Measurements from ENCODE around the gene SPATA13. TPM values are rescaled to one million over a fixed set of nuclear protein-coding genes. Genes with fewer than 3 reads are reported as not detected.
A peak's percentile ranks its signal among the peaks of the same experiment; 100 is the strongest.

SPATA13 gene
- total and polyA plus RNA-seq, 4 donors = 29.7 to 41.3 (median 31.8) TPM

GRCh38 chr13:24282256-24282655, 121.7 kb downstream of the SPATA13 start:
- 46% methylated on average over 3 of the region's 4 CpGs for WGBS (ENCODE audit: insufficient coverage)
- no peak for DNase-seq (ENCODE audit: low read depth in 4 of 6, low spot score in 6 of 6)
- H3K27me3 ChIP-seq (ENCODE audit: control insufficient read depth, insufficient read depth, low read length) = no peaks in the 10 kb centered on the region

DNA sequence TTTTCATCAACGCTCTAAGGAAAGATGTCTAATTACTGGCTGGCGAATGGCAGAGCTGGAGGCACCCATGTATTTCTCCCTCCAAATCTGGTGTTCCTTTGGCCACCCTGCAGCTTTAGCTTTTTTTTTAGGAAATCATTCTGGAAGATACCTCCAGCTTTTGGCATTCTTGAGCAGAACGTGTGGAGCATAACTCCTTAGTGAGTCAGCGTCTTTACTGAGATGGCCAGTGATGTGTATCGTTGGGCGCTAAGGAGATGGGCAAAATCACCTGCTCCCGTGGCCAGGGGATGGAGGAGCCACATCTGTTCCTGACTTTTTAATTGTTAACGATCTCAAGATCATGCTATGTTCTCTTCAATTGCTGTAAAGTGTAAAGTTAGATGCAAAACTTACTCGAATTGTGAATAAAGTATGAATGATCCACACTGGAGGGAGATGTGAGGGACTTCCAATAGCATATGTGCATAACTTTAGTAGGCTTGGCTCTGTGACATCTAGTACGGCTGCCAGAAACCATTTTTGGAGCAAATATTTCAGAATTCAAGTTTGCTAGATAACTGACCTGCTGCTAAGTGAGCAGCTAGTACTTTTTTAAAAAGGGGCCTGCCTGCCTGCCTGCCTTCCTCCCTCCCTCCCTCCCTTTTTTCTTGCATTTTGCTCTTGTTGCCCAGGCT, 124.5 kb downstream of the SPATA13 start:
- no peak overlapping the region for H3K27ac ChIP-seq (ENCODE audit: low read depth, low read length)
- peaks cover 43% of the 10 kb centered on the region for H3K36me3 ChIP-seq (ENCODE audit: control insufficient read depth, insufficient read depth, low read length)
- H3K9me3 ChIP-seq (ENCODE audit: control insufficient read depth, insufficient read depth, low read length) = no peaks in the 10 kb centered on the region
- H3K4me1 ChIP-seq (ENCODE audit: control insufficient read depth, insufficient read depth, low read length) = peaks cover 15% of the 10 kb centered on the region
- H3K4me3 ChIP-seq (ENCODE audit: low read depth, low read length) = no peak overlapping the region
- H3K27me3 ChIP-seq (ENCODE audit: control insufficient read depth, insufficient read depth, low read length) = no peaks in the 10 kb centered on the region
- WGBS (ENCODE audit: insufficient coverage) = 90% methylated on average over 7 of the region's 10 CpGs
- DNase-seq (ENCODE audit: low read depth in 4 of 6, low spot score in 6 of 6) = peak in 1 of 6 donors; percentile 36

More at GRCh38 chr13:24282256-24282655, 121.7 kb downstream of the SPATA13 start:
- Histone ChIP-seq H3K36me3 (ENCODE audit: control insufficient read depth, insufficient read depth, low read length) (peaks cover 43% of the 10 kb centered on the region), H3K4me1 (ENCODE audit: control insufficient read depth, insufficient read depth, low read length) (peaks cover 24% of the 10 kb centered on the region), H3K27ac (ENCODE audit: low read depth, low read length) (no peak overlapping the region), H3K9me3 (ENCODE audit: control insufficient read depth, insufficient read depth, low read length) (no peaks in the 10 kb centered on the region), H3K4me3 (ENCODE audit: low read depth, low read length) (no peak overlapping the region)

DNA sequence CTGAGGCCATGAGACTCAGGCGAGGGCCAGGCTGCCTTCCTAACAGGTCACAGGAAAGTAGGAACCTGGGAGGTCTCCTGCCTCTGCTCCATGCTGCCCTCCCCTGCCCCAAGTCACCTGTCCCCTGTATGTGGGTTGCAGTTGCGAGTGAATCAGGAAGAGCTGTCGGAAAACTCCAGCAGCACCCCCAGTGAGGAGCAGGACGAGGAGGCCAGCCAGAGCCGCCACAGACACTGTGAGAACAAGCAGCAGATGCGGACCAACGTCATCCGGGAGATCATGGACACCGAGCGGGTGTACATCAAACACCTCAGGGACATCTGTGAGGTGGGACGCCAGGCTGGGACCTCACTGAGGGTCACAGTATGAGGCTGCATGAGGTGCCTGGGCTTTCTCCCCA, 126.1 kb downstream of the SPATA13 start:
- H3K27ac ChIP-seq (ENCODE audit: low read depth, low read length) = no peak overlapping the region
- no peak overlapping the region for H3K4me3 ChIP-seq (ENCODE audit: low read depth, low read length)
- DNase-seq (ENCODE audit: low read depth in 4 of 6, low spot score in 6 of 6) = no peak
- H3K9me3 ChIP-seq (ENCODE audit: control insufficient read depth, insufficient read depth, low read length) = no peaks in the 10 kb centered on the region
- no peaks in the 10 kb centered on the region for H3K27me3 ChIP-seq (ENCODE audit: control insufficient read depth, insufficient read depth, low read length)
- H3K36me3 ChIP-seq (ENCODE audit: control insufficient read depth, insufficient read depth, low read length) = peaks cover 47% of the 10 kb centered on the region
- 94% methylated on average over 11 of the region's 11 CpGs for WGBS (ENCODE audit: insufficient coverage)
- H3K4me1 ChIP-seq (ENCODE audit: control insufficient read depth, insufficient read depth, low read length) = peaks cover 8% of the 10 kb centered on the region

DNA sequence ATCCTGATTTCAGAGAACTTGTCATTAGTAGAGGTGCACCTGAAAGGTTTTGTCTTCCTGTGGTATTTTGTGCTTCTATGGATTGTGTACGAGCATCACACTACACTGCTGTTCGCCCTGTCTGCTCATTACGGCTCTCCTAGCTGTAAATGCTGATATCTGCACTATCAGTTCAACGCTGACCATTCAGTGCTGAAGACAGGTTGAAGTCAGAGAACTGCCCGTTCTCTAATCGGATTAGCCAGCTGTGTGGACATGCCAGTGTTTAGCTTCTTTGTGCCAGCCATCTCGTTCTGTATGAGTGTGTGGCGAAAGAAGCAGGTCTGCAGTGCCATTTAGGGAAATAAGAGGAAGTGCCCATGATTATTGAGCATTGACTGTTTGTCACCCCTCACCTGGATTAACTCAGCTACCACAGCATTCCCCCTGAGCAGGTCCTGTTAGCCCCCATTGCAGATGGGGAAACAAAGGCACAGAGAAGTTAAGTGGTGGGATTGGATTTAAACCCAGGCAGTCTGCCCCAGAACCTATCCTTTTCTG, 127.3 kb downstream of the SPATA13 start:
- DNase-seq (ENCODE audit: low read depth in 4 of 6, low spot score in 6 of 6) = no peak
- H3K27me3 ChIP-seq (ENCODE audit: control insufficient read depth, insufficient read depth, low read length) = no peaks in the 10 kb centered on the region
- no peak overlapping the region for H3K27ac ChIP-seq (ENCODE audit: low read depth, low read length)
- H3K36me3 ChIP-seq (ENCODE audit: control insufficient read depth, insufficient read depth, low read length) = peaks cover 51% of the 10 kb centered on the region
- H3K9me3 ChIP-seq (ENCODE audit: control insufficient read depth, insufficient read depth, low read length) = no peaks in the 10 kb centered on the region
- 83% methylated on average over 8 of the region's 8 CpGs for WGBS (ENCODE audit: insufficient coverage)
- H3K4me1 ChIP-seq (ENCODE audit: control insufficient read depth, insufficient read depth, low read length) = no peaks in the 10 kb centered on the region
- no peak overlapping the region for H3K4me3 ChIP-seq (ENCODE audit: low read depth, low read length)

DNA sequence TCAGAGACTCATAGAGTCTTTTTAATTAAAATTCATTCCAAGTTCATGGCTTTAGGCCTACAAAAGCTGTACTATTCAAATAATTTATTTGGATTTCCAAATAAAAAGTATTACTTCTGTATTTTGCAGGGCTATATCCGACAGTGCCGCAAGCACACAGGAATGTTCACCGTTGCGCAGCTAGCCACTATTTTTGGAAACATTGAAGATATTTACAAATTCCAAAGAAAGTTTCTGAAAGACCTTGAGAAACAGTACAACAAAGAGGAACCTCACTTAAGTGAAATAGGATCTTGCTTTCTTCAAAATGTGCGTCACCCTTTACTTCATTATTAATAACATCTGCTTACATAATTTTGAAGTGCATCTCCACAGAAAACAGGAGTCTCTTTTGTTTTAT, 128.3 kb downstream of the SPATA13 start:
- H3K9me3 ChIP-seq (ENCODE audit: control insufficient read depth, insufficient read depth, low read length) = no peaks in the 10 kb centered on the region
- H3K27ac ChIP-seq (ENCODE audit: low read depth, low read length) = no peak overlapping the region
- H3K36me3 ChIP-seq (ENCODE audit: control insufficient read depth, insufficient read depth, low read length) = peaks cover 51% of the 10 kb centered on the region
- peaks cover 7% of the 10 kb centered on the region for H3K4me1 ChIP-seq (ENCODE audit: control insufficient read depth, insufficient read depth, low read length)
- no peak for DNase-seq (ENCODE audit: low read depth in 4 of 6, low spot score in 6 of 6)
- 87% methylated on average over 4 of the region's 5 CpGs for WGBS (ENCODE audit: insufficient coverage)
- H3K27me3 ChIP-seq (ENCODE audit: control insufficient read depth, insufficient read depth, low read length) = no peaks in the 10 kb centered on the region
- no peak overlapping the region for H3K4me3 ChIP-seq (ENCODE audit: low read depth, low read length)

GRCh38 chr13:24290280-24290932, 129.9 kb downstream of the SPATA13 start:
- no peak for DNase-seq (ENCODE audit: low read depth in 4 of 6, low spot score in 6 of 6)
- Histone ChIP-seq H3K4me3 (ENCODE audit: low read depth, low read length) (no peak overlapping the region), H3K9me3 (ENCODE audit: control insufficient read depth, insufficient read depth, low read length) (no peaks in the 10 kb centered on the region), H3K27me3 (ENCODE audit: control insufficient read depth, insufficient read depth, low read length) (no peaks in the 10 kb centered on the region), H3K4me1 (ENCODE audit: control insufficient read depth, insufficient read depth, low read length) (peaks cover 13% of the 10 kb centered on the region), H3K36me3 (ENCODE audit: control insufficient read depth, insufficient read depth, low read length) (peaks cover 47% of the 10 kb centered on the region), H3K27ac (ENCODE audit: low read depth, low read length) (no peak overlapping the region)
- WGBS (ENCODE audit: insufficient coverage) = 95% methylated on average over 18 of the region's 20 CpGs

GRCh38 chr13:24292481-24292880, 132.0 kb downstream of the SPATA13 start:
- H3K4me1 ChIP-seq (ENCODE audit: control insufficient read depth, insufficient read depth, low read length) = peaks cover 13% of the 10 kb centered on the region
- H3K27me3 ChIP-seq (ENCODE audit: control insufficient read depth, insufficient read depth, low read length) = no peaks in the 10 kb centered on the region
- DNase-seq (ENCODE audit: low read depth in 4 of 6, low spot score in 6 of 6) = no peak
- no peak overlapping the region for H3K27ac ChIP-seq (ENCODE audit: low read depth, low read length)
- WGBS (ENCODE audit: insufficient coverage) = 49% methylated on average over 4 of the region's 6 CpGs
- H3K9me3 ChIP-seq (ENCODE audit: control insufficient read depth, insufficient read depth, low read length) = no peaks in the 10 kb centered on the region
- peaks cover 42% of the 10 kb centered on the region for H3K36me3 ChIP-seq (ENCODE audit: control insufficient read depth, insufficient read depth, low read length)
- H3K4me3 ChIP-seq (ENCODE audit: low read depth, low read length) = no peak overlapping the region

DNA sequence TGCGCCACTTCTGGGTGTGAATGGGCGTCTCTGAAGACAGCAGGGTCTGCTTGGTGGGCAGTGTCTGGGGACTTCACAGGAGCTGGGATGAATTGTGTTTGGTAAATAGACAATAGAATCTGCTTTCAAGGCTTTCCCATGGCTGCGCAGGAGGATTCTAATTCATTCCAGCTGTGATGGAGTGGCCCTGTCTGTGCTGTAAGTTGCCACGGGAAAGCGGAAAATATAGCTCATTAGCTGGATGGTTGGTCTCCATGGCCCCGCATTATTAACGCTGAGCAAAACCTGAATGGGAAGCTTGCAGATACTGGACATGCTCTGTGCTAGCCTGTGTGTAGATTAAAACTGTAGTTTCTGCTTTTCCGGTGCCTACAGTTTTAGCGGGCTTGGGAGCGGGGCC, 133.2 kb downstream of the SPATA13 start:
- 40% methylated on average over 10 of the region's 10 CpGs for WGBS (ENCODE audit: insufficient coverage)
- Histone ChIP-seq H3K36me3 (ENCODE audit: control insufficient read depth, insufficient read depth, low read length) (peaks cover 52% of the 10 kb centered on the region), H3K27ac (ENCODE audit: low read depth, low read length) (peak overlapping the region; percentile 27), H3K4me1 (ENCODE audit: control insufficient read depth, insufficient read depth, low read length) (peaks cover 13% of the 10 kb centered on the region), H3K4me3 (ENCODE audit: low read depth, low read length) (no peak overlapping the region), H3K9me3 (ENCODE audit: control insufficient read depth, insufficient read depth, low read length) (no peaks in the 10 kb centered on the region), H3K27me3 (ENCODE audit: control insufficient read depth, insufficient read depth, low read length) (no peaks in the 10 kb centered on the region)
- DNase-seq (ENCODE audit: low read depth in 4 of 6, low spot score in 6 of 6) = peak in 2 of 6 donors; percentile 22 to 85

DNA sequence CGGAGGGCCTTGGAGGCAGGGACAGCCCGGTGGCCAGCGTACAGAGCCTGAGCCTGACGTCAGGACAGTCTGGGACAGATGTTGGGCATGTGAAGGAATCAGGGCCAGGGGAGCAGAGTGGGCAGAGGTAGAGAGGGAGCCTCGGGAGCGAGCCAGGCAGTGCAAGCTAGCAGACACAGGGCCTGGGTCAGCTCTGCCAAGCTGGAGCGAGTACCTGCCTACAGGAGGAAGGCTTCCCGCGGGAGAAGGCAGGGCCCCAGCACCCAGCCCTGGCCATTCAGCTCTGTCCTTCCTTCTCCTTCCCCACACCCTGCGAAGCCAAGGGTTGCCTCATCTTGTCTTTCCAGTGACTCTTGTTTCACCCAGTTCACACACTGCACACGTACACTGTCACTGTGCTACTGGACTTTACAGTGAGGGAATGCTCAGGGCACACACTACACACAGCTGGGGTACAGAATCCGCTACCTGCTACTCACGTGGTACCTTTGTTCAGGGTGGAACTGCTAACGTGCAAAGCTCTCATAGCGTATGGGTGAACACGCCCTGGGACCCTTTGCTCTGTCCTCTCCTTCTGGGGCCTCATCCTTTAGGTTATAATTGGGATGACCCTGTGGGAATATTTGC, 139.1 kb downstream of the SPATA13 start:
- no peak overlapping the region for H3K4me3 ChIP-seq (ENCODE audit: low read depth, low read length)
- no peak overlapping the region for H3K27ac ChIP-seq (ENCODE audit: low read depth, low read length)
- H3K36me3 ChIP-seq (ENCODE audit: control insufficient read depth, insufficient read depth, low read length) = peaks cover 64% of the 10 kb centered on the region
- WGBS (ENCODE audit: insufficient coverage) = 93% methylated on average over 15 of the region's 16 CpGs
- peaks cover 2% of the 10 kb centered on the region for H3K4me1 ChIP-seq (ENCODE audit: control insufficient read depth, insufficient read depth, low read length)
- no peaks in the 10 kb centered on the region for H3K27me3 ChIP-seq (ENCODE audit: control insufficient read depth, insufficient read depth, low read length)
- DNase-seq (ENCODE audit: low read depth in 4 of 6, low spot score in 6 of 6) = no peak
- H3K9me3 ChIP-seq (ENCODE audit: control insufficient read depth, insufficient read depth, low read length) = no peaks in the 10 kb centered on the region

Measured in spinal cord (tissue), 10 donors.